ENCODE results near the gene DERA.
"Not testable (repeated sequence)": the region's sequence is repeated elsewhere in the genome, so short reads cannot be mapped to it uniquely, and the experiment has no call there.

The DERA gene

DNA sequence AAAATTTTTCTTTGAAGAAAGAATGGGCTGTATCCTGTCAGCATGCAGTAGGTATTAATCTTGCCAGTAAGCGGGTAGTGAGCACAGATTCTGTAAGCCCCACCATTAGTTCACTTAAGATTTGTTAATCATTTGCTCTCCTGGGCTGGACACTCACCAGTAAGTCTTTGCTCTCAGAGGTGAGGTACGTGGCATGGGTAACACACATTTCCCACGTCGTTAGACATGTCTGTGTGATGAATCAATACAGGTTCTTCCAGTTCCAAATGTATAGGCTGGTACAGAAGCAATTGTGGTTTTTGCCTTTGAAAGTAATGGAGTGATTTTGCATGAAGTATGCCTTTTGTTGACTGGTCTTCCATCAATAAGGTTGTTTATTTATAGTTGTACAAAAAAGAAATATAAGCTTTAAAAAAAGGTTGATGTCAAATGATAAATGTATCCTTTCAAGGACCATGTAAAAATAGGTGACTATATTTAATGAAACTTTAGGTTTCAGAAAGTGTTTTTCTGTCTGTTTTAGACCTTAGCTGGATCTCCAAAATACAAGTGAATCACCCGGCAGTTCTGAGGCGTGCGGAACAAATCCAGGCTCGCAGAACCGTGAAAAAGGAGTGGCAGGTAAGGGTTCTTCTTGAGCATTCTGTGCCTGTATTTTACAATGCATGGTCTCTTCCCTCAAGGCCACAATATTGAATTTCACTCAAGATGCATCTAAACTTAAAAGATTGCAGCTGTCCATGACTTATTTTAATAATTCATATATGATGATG lies 45.5 kb downstream of the DERA start:
- H3K4me3 ChIP-seq (ENCODE audit: low read depth, low read length): no peak overlapping the region

DNA sequence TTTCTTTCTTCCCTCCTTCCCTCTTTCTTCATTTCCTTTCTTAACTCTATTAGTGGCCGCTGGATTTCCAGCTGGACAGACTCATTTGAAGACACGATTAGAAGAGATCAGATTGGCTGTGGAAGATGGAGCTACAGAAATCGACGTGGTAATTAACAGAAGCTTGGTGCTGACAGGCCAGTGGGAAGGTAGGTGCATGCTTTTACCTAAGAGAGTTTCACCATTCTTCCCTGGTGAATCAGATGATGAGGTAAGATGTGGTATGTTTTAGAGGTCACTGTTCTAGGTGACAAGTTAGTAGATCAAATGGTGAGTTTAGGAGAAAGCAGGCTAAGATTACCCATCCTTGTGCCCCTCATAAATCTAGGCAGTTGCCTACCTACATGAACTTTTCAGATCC lies 51.6 kb downstream of the DERA start:
- H3K4me3 ChIP-seq (ENCODE audit: low read depth, low read length): no peak overlapping the region

DNA sequence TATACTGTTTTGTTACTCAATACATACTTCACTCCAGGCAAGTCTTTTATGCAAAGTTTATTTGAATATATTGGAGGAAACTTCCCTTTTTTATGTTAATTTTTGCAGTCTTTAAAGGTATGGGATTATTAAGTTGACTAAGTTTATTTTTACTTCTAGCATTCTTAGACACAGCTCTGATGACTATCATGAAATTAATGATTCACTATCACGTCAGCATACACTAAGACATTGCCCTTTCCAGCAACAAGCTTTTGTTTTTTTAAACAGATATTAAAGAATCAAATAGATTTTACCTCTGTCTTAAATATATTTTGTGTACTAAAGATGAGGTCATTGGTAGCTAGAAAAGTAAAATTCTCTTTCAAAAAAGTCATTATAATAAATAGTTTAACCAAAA lies 52.1 kb downstream of the DERA start:
- H3K4me3 ChIP-seq (ENCODE audit: low read depth, low read length): no peak overlapping the region

DNA sequence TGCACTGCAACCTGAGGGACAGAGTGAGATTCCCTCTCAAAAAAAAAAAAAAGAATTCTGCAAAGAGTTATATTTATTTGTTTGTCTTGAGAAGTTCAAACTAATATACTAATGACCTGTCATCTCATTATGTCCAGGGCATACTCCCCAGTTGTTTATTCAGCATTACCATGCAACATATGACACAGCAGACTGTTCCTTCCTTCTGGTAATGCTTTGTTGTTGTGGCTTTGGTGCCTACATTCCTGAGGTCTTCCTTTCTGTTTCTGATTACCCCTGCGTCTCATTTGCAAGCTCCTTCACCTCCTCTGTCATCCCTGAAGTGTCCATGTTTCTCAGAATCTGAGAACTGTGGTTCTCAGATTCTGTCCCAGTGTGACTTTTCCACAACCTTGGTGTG lies 55.3 kb downstream of the DERA start:
- no peak overlapping the region for H3K4me3 ChIP-seq (ENCODE audit: low read depth, low read length)

DNA sequence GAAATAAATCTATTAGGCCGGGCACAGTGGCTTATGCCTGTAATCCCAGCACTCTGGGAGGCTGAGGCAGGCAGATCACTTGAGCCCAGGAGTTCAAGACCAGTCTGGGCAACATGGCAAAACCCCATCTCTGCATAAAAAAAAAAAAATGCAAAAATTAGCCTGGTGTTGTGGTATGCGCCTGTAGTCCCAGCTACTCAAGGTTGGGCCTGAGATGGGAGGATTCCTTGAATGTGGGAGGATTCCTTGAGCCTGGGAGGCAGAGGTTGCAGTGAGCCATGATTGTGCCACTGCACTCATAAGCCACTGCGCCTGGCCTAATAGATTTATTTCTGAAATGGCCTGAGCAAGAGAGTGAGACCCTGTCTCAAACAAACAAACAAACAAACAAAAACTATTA lies 55.9 kb downstream of the DERA start:
- not testable (repeated sequence) for H3K4me3 ChIP-seq (ENCODE audit: low read depth, low read length)

DNA sequence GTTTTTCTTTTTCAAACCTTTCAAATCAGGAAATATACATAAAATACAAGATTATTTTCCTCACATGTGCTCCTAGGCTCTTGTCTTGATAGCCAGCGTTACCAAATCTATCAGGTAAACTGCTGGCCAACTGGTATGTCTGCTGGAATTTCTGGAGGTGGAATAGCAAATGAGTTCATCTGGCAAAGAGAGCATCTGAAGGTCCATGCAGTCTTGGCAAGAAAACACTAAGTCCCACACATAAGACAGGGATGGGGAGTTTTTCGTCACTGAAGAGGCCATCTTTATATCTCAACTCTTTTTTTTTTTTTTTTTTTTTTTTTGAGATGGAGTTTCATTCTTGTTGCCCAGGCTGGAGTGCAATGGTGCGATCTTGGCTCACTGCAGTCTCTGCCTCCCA lies 60.1 kb downstream of the DERA start:
- H3K4me3 ChIP-seq (ENCODE audit: low read depth, low read length): no peak overlapping the region

DNA sequence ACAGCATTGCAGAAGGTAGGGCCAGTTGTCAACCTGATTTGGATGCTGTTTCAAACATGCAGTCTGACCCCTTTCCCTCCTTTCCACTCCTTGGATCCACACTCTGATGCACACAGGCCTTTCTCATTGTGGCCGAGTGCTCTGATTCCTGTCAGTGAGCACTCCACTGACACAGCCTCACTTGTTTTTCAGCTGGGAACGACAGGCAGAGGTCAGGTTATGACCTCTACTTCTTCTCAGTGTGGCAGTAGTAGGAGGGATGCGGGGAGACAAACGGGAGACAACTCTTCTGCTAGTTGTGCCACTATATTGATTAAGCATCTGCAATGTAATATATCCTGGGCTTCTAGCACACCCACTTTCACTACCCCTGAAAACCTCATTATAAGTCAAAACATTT lies 61.8 kb downstream of the DERA start:
- no peak overlapping the region for H3K4me3 ChIP-seq (ENCODE audit: low read depth, low read length)

DNA sequence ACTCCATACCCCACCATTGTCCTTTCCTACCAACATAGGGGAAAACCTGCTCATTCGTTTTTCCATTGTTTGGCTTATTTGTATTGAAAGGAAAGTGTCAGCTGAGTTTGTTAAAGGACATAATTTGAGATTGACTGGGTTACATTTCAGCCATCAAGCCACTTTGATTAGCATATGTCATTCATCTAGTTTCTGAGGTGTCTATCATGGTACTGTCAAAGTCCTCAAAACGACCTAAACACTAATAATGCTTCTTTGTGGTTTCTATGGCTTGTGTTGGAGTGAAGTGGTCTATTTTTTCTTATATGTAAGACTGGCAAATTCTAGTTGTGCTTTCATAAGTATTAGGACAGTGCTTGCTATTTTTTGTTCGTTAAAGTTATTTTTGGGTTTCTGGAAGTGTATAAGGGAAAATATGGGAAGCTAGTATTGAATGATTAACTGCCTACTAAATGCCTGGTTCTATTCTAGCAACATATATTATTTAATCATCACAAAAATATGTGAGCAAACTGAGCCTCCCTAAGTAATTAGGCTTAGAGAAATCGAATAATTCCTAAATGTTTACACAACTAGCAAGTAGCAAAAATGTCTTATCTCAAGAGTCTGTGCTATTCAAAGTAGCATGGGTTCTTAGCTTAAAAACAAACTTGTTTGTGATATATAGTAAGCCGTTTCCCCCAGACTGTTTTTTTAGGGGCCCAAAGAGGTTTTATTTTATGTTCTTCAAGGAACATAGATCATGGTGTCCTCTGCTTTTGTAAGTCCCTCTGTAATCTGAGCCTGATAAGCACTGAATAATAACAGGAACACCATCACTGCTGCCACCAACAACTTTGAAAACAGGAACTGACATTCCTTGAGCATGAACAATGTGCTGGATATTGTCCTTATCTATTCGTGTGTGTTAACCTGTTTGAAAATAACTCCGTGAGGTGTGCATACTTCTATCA lies 67.1 kb downstream of the DERA start:
- no peak overlapping the region for H3K4me3 ChIP-seq (ENCODE audit: low read depth, low read length)

DNA sequence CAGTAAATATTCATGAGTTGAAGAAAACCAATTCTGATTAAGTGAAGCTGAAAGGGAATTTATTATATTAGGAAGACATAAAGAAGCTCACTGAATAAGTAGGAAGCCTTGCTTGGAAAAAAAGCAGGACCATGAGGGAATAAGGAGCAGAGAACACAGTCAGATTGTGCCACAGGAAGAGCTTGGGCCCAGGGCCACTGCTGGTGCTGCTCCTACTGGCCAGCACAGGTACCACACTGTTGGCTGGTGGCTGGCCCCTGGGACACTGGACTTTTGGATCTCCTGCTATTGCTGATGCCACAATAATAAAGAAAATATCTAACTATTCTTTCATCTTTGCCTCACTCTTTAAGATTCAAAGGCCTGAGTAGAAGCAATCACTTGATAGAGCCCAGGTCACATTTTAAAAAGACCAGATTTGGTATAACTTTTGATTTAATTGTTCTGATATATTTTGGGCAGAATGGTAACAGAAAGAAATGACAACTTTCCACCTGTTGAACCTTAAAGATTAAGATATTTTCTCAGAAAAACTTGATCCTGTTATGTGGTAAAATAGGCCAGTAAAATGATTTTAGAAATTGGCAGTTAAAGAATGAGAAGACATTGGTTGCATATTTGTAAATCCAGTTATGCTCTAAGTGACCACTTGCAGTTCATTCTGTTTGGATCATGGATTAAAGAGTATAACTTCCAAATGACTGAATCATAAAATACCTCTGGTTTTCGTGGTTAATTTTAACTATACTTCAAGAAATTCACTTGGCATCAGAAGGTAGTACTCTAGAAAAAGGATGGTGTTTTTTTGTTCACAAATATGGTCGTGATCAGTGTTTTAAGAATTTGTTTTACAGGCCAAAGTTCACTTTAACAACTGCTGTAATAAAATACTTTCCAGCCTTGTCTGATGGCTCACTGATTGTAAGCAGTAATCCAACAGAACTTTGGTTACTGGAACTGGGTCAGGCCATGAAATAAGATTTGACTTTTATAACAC lies 68.3 kb downstream of the DERA start:
- H3K4me3 ChIP-seq (ENCODE audit: low read depth, low read length): no peak overlapping the region

DNA sequence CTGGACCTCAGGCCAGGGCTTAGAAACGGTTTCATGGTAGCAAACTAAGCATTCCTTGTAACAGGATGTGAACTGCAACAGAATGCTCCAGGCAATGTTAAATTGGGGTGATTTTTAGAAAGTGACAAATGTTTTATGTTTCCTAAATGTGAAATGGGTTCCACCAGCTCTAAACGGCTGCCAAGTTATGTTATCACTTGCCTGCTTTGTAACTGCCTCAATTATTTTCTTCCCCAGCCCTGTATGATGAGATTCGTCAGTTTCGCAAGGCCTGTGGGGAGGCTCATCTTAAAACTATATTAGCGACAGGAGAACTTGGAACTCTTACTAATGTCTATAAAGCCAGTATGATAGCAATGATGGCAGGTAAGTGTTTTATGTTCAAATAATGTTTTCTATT lies 70.9 kb downstream of the DERA start:
- no peak overlapping the region for H3K4me3 ChIP-seq (ENCODE audit: low read depth, low read length)

DNA sequence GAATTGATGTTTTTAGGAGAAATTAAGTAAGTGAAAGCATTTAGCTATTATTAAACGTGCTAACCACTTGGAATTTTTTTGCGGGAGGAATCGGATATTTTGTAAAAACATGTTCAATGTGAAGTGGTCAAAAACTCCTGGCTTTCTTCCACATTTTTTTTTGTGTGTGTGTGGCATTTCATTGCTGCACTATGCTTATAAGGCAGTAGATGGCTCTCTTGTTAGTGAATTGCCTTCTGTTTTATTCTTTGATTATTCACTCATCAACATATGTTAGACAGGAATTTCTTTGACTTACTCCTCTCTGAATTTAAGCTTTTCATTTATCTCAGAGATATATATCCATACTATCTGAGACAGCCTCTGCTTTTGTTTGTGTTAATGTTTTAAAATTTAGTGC lies 71.3 kb downstream of the DERA start:
- H3K4me3 ChIP-seq (ENCODE audit: low read depth, low read length): no peak overlapping the region

DNA sequence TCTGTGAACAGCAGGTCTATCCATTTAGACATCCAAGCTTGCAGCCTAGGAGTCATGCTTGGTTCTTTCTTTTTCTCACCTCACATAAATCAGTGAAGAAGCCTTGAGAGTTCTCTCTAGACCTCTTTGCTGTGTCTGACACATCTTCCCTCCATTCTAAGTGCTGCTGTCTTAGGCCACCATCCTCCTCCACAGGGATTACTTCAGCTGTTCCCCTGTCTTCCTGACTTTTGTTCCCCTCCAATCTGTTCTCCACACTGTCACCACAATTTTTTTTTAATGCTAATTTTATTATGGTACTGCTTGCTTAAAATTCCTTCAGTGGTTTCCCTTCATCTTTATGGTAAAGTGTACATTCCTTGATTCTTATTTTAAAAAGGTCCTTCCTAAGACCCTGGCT lies 71.8 kb downstream of the DERA start:
- H3K4me3 ChIP-seq (ENCODE audit: low read depth, low read length): no peak overlapping the region

DNA sequence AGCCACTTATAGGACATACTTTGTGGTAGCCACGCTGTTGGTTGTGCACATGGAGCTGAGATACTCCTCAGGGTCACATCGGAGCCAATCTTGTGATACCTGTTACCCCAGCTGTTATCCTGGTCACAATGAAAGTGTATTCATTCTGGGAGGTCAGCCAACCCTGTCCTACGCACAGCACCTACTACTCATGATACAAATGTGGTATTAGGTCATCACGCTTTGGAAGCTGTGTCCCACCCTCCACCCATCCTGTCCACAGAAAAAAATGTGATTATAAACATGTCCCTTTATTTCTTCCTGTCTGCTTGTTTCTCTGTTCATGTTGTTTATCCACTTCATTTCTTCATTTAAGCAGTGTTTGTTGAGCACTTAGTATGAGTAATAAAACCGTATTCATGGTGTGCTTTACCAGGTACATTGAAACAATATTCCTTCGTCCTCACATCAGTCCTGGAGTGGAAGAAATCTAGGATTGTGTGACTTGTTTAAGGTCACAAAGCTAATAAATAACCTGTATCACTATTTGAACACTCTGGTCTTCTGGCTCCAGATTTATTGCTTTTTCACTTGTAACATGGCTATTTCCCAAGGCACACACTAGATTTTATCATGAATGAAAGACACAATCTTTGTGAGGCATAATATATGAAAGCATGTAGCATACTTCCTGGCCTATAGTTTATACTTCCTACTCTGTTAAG lies 73.1 kb downstream of the DERA start:
- H3K4me3 ChIP-seq (ENCODE audit: low read depth, low read length): no peak overlapping the region

DNA sequence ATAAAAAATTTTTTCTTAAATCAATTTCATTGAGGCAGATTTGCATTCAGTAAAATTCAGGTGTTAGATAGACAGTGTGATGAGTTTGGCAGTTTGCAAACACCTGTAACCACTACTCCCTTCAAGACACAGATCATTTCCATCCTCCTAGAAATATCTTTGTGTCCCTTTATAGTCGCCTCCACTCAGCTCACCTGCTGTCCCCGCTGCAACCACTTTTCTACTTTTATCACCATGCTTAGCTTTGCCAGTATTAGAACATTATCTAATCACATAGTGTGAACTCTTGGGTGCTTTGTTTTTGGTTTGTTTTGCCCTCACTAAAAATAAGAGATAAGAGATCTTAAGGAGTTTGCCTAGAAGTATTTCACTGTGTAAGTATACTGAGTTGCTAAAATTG lies 73.8 kb downstream of the DERA start:
- no peak overlapping the region for H3K4me3 ChIP-seq (ENCODE audit: low read depth, low read length)

DNA sequence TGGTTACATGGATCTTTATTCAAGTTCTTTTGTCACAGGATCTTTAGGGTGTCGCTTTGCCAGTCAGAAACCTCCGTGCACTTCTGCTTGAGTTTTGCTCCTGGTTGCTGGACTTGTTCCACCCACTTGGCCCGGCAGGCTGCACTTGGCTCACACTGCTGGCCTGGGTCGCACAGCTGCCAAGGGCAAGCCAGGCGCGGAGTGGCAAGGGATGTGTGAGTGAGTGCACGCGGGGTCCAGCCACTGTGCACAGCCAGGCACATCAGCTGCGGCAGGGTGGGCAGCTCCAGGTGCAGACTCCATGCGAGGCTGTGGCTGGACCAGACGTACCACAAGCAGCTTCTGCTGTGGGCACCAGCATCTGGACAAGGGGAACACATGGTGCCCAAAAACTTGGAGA lies 76.6 kb downstream of the DERA start:
- H3K4me3 ChIP-seq (ENCODE audit: low read depth, low read length): no peak overlapping the region

DNA sequence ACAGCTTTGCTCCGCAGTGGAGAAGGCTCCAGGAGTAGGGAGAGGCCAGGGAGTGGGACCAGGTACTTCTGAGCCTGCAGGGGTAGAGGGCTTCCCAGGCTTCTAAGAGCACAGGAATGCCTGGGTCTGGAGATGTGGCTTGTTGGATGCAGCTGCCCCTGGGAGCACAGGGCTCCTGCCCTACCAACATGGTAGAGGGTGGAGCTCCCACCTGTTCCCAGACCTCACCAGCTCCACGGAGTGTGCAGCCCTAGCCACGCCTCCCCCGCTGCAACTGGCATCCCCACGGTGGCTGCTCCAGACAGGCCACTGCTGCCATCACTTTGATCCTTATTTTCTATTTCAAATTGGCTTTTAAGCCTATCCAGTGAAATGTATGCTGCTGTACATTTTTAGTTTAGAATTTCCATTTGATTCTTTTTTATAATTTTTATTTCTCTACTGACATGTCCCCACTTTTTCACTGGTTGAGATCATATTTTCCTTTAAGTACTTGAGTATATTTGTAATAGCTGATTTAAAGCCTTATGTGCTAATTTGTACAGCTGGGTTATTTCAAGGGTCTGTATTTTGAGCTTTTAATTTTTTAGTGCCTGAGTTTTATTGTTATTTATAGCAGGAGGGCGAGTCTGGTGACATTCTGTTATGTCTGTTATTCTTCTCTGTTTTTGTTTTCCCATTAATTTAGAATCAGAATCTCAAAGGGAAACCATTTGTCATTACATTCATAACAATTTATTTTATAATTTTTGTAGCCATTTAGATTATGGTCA lies 78.0 kb downstream of the DERA start:
- H3K4me3 ChIP-seq (ENCODE audit: low read depth, low read length): no peak overlapping the region

DNA sequence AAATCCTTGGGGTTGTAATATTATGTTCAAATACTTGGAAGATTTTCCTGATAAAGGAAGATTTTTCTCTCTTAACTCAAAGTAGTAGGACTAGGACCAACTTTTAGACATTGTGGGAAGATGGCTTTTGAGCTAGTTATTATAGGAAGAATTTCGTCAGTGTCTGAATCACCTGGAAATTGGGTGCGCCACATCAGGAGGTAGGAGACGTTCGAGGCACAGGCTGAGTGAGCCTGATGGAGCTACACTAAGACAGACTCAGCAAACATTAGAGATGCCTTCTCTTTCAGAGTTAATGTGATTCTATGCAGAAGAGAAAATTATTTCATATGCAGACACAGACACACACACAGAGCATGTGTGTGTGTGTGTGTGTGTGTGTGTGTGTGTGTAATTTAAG lies 84.7 kb downstream of the DERA start:
- no peak overlapping the region for H3K4me3 ChIP-seq (ENCODE audit: low read depth, low read length)

DNA sequence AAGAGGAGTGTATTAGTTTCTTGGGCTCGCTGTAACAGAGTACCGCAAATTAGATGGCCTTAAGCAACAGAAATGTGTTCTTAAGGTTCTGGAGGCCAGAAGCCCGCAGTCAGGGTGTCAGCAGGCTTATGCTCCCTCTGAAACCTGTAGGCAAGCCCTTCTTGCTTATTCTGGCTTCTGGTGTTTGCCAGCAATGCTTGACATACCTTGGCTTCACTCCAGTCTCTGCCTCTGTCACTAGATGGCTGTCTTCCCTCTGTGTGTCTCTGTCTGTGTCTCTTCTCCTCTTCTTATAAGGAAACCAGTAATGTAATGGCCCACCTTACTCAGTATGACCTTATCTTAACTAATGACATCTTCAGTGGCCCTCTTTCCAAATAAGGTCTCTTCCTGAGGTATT lies 85.1 kb downstream of the DERA start:
- H3K4me3 ChIP-seq (ENCODE audit: low read depth, low read length): no peak overlapping the region

DNA sequence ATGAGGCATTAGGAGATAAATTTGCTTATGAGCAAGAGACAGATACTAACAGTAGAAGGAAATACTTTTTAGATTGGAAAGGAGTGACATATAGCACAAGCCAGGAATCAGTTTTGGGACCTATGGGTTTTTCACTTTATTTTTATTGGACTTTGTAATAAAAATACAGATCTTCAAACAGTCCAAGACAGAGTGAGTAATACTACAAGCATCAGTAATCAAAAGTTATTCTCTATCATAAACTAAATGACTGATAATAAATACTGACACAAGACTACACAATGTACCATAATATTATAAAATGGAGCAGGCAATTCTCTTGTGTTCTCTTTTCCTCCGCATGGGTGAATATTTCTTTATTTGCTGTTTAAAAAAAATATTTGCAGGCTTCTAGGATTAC lies 85.8 kb downstream of the DERA start:
- H3K4me3 ChIP-seq (ENCODE audit: low read depth, low read length): no peak overlapping the region

DNA sequence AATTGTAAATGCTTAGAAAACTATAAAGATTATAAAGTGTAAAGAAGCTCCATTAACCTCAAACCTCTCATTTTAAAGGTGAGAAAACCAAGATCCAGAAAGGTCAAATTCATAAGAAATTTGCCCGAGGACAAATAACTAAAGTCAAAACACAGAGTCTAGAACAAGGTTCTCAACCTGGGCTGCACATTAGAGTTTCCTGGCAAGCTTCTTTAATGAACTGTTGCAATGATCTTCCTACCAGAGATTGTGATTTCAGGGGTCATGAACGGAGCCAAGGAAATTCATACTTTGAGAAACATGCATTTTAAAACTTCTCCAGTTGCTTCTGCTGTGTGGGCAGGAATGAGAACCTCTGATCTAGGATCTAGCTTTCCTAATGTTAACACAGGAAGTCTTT lies 86.8 kb downstream of the DERA start:
- no peak overlapping the region for H3K4me3 ChIP-seq (ENCODE audit: low read depth, low read length)
